Natural killer cell (primary cell): ENCODE results near the gene ARHGAP30. TPM values are rescaled to one million over a fixed set of nuclear protein-coding genes. Genes with fewer than 3 reads are reported as not detected.

ENCODE experiments used
- ATAC-seq, 3 donors: fragments of 150-1000 bp in 2 of 3; fragments of 200-7000 bp in 1 of 3; cut with Tn5 transposase; 1 replicate in 1 of 3; 2 replicates in 2 of 3; pipeline ENCODE4 v1.10.0; 2021; ENCODE audit warnings: mild to moderate bottlenecking in 2 of 3, moderate library complexity in 2 of 3
- DNase-seq, 2 donors: peaks; one replicate each; pipeline versions ENCODE4 v3.0.0 to v3.0.0-alpha.2; 2013 to 2021; ENCODE audit warnings: mixed read lengths in 1 of 2
- H3K27ac ChIP-seq: one replicate; pipeline ENCODE4 v1.5.1; 2013; ENCODE audit warnings: mild to moderate bottlenecking, low read length
- H3K27me3 ChIP-seq: one replicate; pipeline ENCODE4 v1.6.1; 2013; ENCODE audit warnings: low read length; ENCODE audit not compliant: control insufficient read depth, insufficient read depth
- H3K36me3 ChIP-seq: one replicate; pipeline ENCODE4 v1.6.1; 2013; ENCODE audit warnings: low read length; ENCODE audit not compliant: control insufficient read depth, insufficient read depth
- H3K4me1 ChIP-seq: one replicate; pipeline ENCODE4 v1.6.1; 2013; ENCODE audit warnings: low read length; ENCODE audit not compliant: control insufficient read depth, insufficient read depth
- H3K4me3 ChIP-seq: one replicate; pipeline ENCODE4 v1.5.1; 2013; ENCODE audit warnings: low read length
- H3K9me3 ChIP-seq: one replicate; pipeline ENCODE4 v1.6.1; 2013; ENCODE audit warnings: low read length; ENCODE audit not compliant: control insufficient read depth, insufficient read depth
- H3K27ac Mint-ChIP-seq, 2 donors: one replicate each; pipeline ENCODE4 v1.8.0; 2022; ENCODE audit warnings: mild to moderate bottlenecking in 2 of 2, mixed read lengths in 2 of 2, moderate library complexity in 1 of 2
- H3K27me3 Mint-ChIP-seq, 2 donors: one replicate each; pipeline ENCODE4 v1.8.0; 2022; ENCODE audit warnings: low read depth in 2 of 2, mixed read lengths in 2 of 2
- H3K36me3 Mint-ChIP-seq: one replicate; pipeline ENCODE4 v1.8.0; 2022; ENCODE audit warnings: mixed read lengths
- H3K4me1 Mint-ChIP-seq, 2 donors: one replicate each; pipeline ENCODE4 v1.8.0; 2022; ENCODE audit warnings: mixed read lengths in 2 of 2
- H3K4me3 Mint-ChIP-seq: one replicate; pipeline ENCODE4 v1.8.0; 2022; ENCODE audit warnings: mild to moderate bottlenecking, moderate library complexity, mixed read lengths
- H3K9me3 Mint-ChIP-seq, 2 donors: one replicate each; pipeline ENCODE4 v1.8.0; 2022; ENCODE audit warnings: mixed read lengths in 2 of 2
- WGBS: methylation state at CpG from one replicate; pipeline ENCODE4 v1.1.7; 2013; ENCODE audit warnings: missing lambda C conversion rate; ENCODE audit not compliant: insufficient coverage; 5-methylcytosine and 5-hydroxymethylcytosine counted together
- intact Hi-C: fragments of 100-400 bp; cut with micrococcal nuclease; formaldehyde crosslinking; loops from one replicate; pipeline ENCODE4 v1.14.2; 2022
- total RNA-seq, 4 donors: library from RNA; stranded (reverse); fragments of 120-200 nt in 1 of 4; gene quantifications; one replicate each; pipeline versions ENCODE4 v1.2.3 to v1.2.4, GENCODE V29; 2013 to 2022
- TF ChIP-seq, protein P1 (sequence below): fragments of 200-600 bp; IDR thresholded peaks from one replicate; pipeline ENCODE4 v1.8.0; 2022; ENCODE audit warnings: antibody characterized with exemption

Gene ARHGAP30
- total RNA-seq, 3 donors from 2014 or later (not counting 1 experiment from before 2014, with no cell fraction given) = 246 to 310 (median 272) TPM

DNA sequence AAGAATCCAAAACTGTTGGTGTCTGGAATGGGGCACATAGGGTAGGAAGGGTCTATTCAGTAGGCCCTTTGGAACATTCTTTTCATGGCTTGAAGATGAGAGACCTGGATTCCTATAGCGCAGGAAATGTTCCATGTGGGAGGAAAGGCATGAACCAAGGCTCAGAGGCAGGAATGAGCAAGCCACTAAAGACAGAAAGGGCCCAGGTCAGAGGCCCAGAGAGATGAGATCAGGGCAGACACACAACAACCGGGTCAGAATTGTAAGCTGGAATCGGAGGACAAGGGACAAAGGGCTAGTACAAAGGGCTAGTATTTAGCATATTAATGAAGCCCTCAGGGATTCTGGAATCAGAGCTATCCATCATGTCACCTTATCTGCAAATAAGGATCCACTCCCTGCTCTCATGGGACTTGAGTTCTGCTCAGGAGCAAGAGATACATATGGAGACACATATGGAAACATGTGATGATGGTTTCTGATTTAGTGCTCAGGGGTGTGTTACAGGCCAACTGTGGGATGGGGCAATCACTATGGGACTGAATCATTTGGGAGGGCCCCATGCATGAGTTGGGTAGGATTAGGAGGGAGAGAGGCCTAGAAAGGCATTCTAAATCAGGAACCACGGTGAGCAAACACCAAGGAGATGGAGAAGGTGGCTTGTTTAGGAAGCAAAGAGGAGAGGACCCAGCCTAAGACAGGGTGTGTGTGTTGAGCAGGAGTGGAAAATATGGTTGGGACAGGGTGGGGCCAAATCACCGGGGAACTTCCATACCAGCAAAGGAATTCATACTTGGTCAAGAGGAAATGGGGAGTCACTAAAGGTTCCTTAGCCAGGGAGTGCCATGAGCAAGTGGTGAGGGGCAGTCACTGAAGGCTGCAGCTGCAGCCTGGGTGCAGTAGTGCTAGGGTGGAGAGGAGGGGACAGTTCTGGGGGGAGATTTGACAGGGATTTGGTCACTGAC, 11.0 kb upstream of the ARHGAP30 start:
- H3K9me3 Mint-ChIP-seq = no peaks in the 10 kb centered on the region
- intact Hi-C loops = no loop called here
- Histone ChIP-seq H3K9me3 (no peaks in the 10 kb centered on the region), H3K27me3 (no peaks in the 10 kb centered on the region), H3K27ac (no peak overlapping the region), H3K4me3 (no peak overlapping the region), H3K36me3 (no peaks in the 10 kb centered on the region), H3K4me1 (peaks cover 6% of the 10 kb centered on the region)
- ATAC-seq (no peak), DNase-seq (no peak)
- 96% methylated on average over 5 of the region's 5 CpGs for WGBS
- no peak overlapping the region for H3K27ac Mint-ChIP-seq
- peaks cover 0 to 2% of the 10 kb centered on the region in 2 donors for H3K27me3 Mint-ChIP-seq
- no peaks in the 10 kb centered on the region for H3K36me3 Mint-ChIP-seq
- TF ChIP-seq, protein P1, sequence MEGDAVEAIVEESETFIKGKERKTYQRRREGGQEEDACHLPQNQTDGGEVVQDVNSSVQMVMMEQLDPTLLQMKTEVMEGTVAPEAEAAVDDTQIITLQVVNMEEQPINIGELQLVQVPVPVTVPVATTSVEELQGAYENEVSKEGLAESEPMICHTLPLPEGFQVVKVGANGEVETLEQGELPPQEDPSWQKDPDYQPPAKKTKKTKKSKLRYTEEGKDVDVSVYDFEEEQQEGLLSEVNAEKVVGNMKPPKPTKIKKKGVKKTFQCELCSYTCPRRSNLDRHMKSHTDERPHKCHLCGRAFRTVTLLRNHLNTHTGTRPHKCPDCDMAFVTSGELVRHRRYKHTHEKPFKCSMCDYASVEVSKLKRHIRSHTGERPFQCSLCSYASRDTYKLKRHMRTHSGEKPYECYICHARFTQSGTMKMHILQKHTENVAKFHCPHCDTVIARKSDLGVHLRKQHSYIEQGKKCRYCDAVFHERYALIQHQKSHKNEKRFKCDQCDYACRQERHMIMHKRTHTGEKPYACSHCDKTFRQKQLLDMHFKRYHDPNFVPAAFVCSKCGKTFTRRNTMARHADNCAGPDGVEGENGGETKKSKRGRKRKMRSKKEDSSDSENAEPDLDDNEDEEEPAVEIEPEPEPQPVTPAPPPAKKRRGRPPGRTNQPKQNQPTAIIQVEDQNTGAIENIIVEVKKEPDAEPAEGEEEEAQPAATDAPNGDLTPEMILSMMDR = no peak
- no peaks in the 10 kb centered on the region for H3K4me1 Mint-ChIP-seq
- no peak overlapping the region for H3K4me3 Mint-ChIP-seq

GRCh38 chr1:161079436-161080110, 9.9 kb upstream of the ARHGAP30 start:
- no peak overlapping the region for H3K27ac ChIP-seq
- Mint-ChIP-seq H3K4me1 (peaks cover 0 to under 1% of the 10 kb centered on the region in 2 donors), H3K27ac (no peak overlapping the region), H3K36me3 (no peaks in the 10 kb centered on the region), H3K9me3 (no peaks in the 10 kb centered on the region), H3K27me3 (peaks cover 0 to 2% of the 10 kb centered on the region in 2 donors), H3K4me3 (no peak overlapping the region)
- ATAC-seq (no peak), DNase-seq (no peak)
- intact Hi-C loops = loop anchor here (10.0 kb wide), 1 partner anchor 1255 kb away; the partner anchor contains the start of gene SLAMF8
- no peaks in the 10 kb centered on the region for H3K9me3 ChIP-seq
- H3K27me3 ChIP-seq = no peaks in the 10 kb centered on the region
- H3K4me1 ChIP-seq = peaks cover 6% of the 10 kb centered on the region
- no peak overlapping the region for H3K4me3 ChIP-seq
- H3K36me3 ChIP-seq = no peaks in the 10 kb centered on the region
- TF ChIP-seq, protein P1 = no peak
- WGBS = 80% methylated on average over 41 of the region's 41 CpGs

DNA sequence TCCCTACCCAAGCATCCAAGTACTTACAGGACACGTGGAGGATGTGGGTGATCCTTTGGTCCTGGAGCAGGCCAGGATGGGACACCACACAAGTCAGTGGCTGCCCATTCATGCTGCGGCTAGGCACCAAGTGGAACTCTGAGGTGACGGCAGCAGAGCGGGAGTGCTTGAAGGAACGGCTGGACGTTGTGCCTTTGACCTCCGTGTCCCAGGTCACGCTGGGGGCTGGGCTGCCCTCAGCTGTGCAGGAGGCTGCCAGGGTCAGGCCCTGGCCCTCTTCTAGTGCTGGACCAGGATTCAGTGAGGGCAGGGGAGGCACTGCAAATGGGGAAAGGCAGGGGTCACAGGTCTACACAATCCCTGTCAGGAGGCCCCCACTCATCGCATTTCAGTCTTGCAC, 7.7 kb upstream of the ARHGAP30 start:
- H3K4me1 ChIP-seq = peaks cover under 1% of the 10 kb centered on the region
- Mint-ChIP-seq H3K9me3 (no peaks in the 10 kb centered on the region), H3K36me3 (no peaks in the 10 kb centered on the region), H3K27ac (no peak overlapping the region), H3K4me3 (no peak overlapping the region), H3K4me1 (peaks cover 6 to 14% of the 10 kb centered on the region in 2 donors), H3K27me3 (peaks cover 0 to 2% of the 10 kb centered on the region in 2 donors)
- H3K36me3 ChIP-seq = no peaks in the 10 kb centered on the region
- no peaks in the 10 kb centered on the region for H3K9me3 ChIP-seq
- no peak overlapping the region for H3K27ac ChIP-seq
- intact Hi-C loops = loop anchor here (10.0 kb wide), 1 partner anchor 1253 kb away; the partner anchor contains the start of gene SLAMF8
- 98% methylated on average over 9 of the region's 9 CpGs for WGBS
- TF ChIP-seq, protein P1 = no peak
- H3K27me3 ChIP-seq = no peaks in the 10 kb centered on the region
- DNase-seq (no peak), ATAC-seq (no peak)
- H3K4me3 ChIP-seq = no peak overlapping the region
